Measurements from ENCODE around the gene OBSL1.

DNA sequence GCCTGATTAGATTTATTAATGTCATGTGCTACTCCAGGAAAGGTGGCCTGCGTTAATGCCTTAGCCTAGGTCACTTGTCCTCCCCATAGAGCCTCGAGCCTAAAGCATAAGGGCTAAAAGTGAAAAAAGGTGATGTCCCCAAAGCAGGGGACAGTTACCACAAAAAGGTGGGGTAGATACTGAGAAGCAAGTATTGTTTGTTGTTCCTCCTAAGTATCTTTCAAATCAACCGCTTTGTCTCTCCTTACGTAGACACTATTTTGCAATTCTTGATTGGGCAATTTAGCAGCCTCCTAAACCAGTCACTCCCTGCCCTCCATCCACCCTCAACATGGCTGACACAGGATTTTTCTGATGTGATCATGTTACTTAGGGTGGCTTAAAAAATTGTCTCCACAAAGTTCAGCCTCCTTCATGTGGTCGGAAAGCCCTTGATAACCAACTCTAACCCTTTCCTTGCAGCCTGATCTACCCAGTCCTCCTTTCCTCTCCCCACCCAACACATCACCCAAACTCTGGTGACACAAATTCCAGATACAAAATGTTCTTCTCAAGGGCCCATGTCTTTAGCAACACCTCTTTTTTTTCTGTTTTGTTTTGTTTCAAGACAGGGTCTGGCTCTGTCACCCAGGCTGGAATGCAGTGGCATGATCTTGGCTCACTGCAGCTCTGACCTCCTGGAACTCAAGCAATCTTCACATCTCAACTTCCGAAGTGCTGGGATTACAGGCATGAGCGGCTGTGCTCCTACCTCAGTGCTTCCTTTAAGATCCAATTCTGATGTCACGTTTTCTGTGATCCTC, 7.7 kb upstream of the OBSL1 start:
- TF ChIP-seq EZH2phosphoT487 (IDR thresholded peaks at IDR 0.05; ENCODE audit: insufficient read depth, low read depth) (no peak), EZH2 (IDR thresholded peaks at IDR 0.05; ENCODE audit: insufficient read depth, poor library complexity, severe bottlenecking) (no peak)

Measured in GM23248 (cell line).